Measurements from ENCODE around the gene NCAPG2. TPM values are rescaled to one million over a fixed set of nuclear protein-coding genes. Genes with fewer than 3 reads are reported as not detected.
"Not testable (repeated sequence)": the region's sequence is repeated elsewhere in the genome, so short reads cannot be mapped to it uniquely, and the experiment has no call there.

The NCAPG2 gene
- total and polyA plus RNA-seq, 10 of the 15 experiments (the other 5 are each of a cell fraction or from before 2014, with no cell fraction given): 11.2 to 78.2 (median 49.2) TPM

- in situ Hi-C loops (cut with MboI); H3K27me3 ChIP-seq (replicated peaks in 1 of 2; ENCODE audit: control insufficient read depth in 2 of 2, insufficient read depth in 2 of 2, low read length in 1 of 2): not testable (repeated sequence)
Measured at GRCh38 chr7:158626289-158626688, 78.3 kb downstream of the NCAPG2 start.

DNA sequence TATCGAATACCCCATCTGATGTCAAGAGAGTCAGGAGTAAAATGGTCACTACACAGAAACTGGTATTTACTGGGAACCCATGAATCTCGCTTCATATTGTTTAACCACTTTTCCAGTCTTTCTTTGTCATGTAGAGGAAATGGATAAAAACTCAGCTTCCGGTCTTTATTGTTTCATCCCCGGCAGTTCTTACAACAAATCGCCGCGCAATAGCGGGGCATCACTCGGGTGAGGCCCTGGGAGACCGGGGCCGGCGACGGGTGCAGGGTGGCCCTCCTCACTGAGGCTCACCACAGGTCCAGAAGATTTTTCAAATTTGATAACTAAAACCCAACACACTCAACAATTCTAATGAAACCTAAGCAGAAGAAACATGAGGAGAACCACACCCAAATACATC lies 81.4 kb downstream of the NCAPG2 start:
- no peak overlapping the region for H3K4me3 ChIP-seq
- intact Hi-C loops (cut with micrococcal nuclease; ENCODE audit: unreplicated experiment): no loop called here
- ATAC-seq (no peak), FAIRE-seq (no peak), DNase-seq (ENCODE audit: low read depth, low spot score) (no peak)
- ChIA-PET RAD21 (ENCODE audit: unreplicated experiment) (no interaction called here), POLR2A (no interaction called here), SMC1A (ENCODE audit: uncharacterized antibody, unreplicated experiment) (no interaction called here), CTCF (no interaction called here)
- H3K4me2 ChIP-seq (ENCODE audit: control insufficient read depth, insufficient read depth): no peak overlapping the region
- H3K9me3 ChIP-seq (replicated peaks; ENCODE audit: control insufficient read depth, insufficient read depth, low read length): no peaks in the 10 kb centered on the region
- in situ Hi-C loops (cut with MboI): no loop called here
- H3K27me3 ChIP-seq (replicated peaks in 1 of 2; ENCODE audit: control insufficient read depth in 2 of 2, insufficient read depth in 2 of 2, low read length in 1 of 2): no peaks in the 10 kb centered on the region
- no peaks in the 10 kb centered on the region for H3K79me2 ChIP-seq (ENCODE audit: control insufficient read depth, insufficient read depth, low read length)
- BruUV-seq (replicated peaks): no TSS peak
- H3K27ac ChIP-seq (ENCODE audit: control insufficient read depth, insufficient read depth): no peak overlapping the region
- no peaks in the 10 kb centered on the region; a peak in 1 of 4 replicates for H3K36me3 ChIP-seq (ENCODE audit: control insufficient read depth in 2 of 2, insufficient read depth in 2 of 2, low read length in 1 of 2)
- 99% methylated on average over 13 of the region's 13 CpGs for WGBS (ENCODE audit: insufficient coverage, insufficient replicate concordance, low lambda C conversion rate, missing lambda C conversion rate)
- H4K20me1 ChIP-seq (ENCODE audit: control insufficient read depth, insufficient read depth): no peaks in the 10 kb centered on the region
- no peak overlapping the region for H2AFZ ChIP-seq (ENCODE audit: control insufficient read depth, low read depth, low read length)
- H3K4me1 ChIP-seq (ENCODE audit: control insufficient read depth, insufficient read depth, low read length): no peaks in the 10 kb centered on the region
- H3K9ac ChIP-seq (ENCODE audit: control insufficient read depth, insufficient read depth, low read length): no peak overlapping the region
- no peak for TF ChIP-seq POLR2A (IDR thresholded peaks at IDR 0.05; ENCODE audit: low read depth, low read length)

More at GRCh38 chr7:158626289-158626688, 78.3 kb downstream of the NCAPG2 start:
- H3K9me3 ChIP-seq (replicated peaks; ENCODE audit: control insufficient read depth, insufficient read depth, low read length); RAD21 ChIA-PET (ENCODE audit: unreplicated experiment); BruUV-seq (replicated peaks); POLR2A ChIA-PET; H3K4me3 ChIP-seq; DNase-seq (ENCODE audit: low read depth, low spot score); SMC1A ChIA-PET (ENCODE audit: uncharacterized antibody, unreplicated experiment); H3K79me2 ChIP-seq (ENCODE audit: control insufficient read depth, insufficient read depth, low read length); ATAC-seq; H3K27ac ChIP-seq (ENCODE audit: control insufficient read depth, insufficient read depth); H3K36me3 ChIP-seq (ENCODE audit: control insufficient read depth in 2 of 2, insufficient read depth in 2 of 2, low read length in 1 of 2); H2AFZ ChIP-seq (ENCODE audit: control insufficient read depth, low read depth, low read length); intact Hi-C loops (cut with micrococcal nuclease; ENCODE audit: unreplicated experiment); H3K9ac ChIP-seq (ENCODE audit: control insufficient read depth, insufficient read depth, low read length); H4K20me1 ChIP-seq (ENCODE audit: control insufficient read depth, insufficient read depth); H3K4me1 ChIP-seq (ENCODE audit: control insufficient read depth, insufficient read depth, low read length); H3K4me2 ChIP-seq (ENCODE audit: control insufficient read depth, insufficient read depth); FAIRE-seq: not testable (repeated sequence)
- 97% methylated on average over 7 of the region's 8 CpGs for WGBS (ENCODE audit: insufficient coverage, insufficient replicate concordance, low lambda C conversion rate, missing lambda C conversion rate)
- CTCF ChIA-PET: interaction anchor here (0.6 kb wide), 1 partner anchor 351 kb away, joined by 3 read pairs; no protein-coding TSS in a partner anchor
